Measurements from ENCODE around the gene GNA14. TPM values are rescaled to one million over a fixed set of nuclear protein-coding genes. Genes with fewer than 3 reads are reported as not detected.

GNA14 gene
- total and polyA plus RNA-seq, 2 of the 8 experiments (the other 6 are each of a cell fraction or from before 2014, with no cell fraction given) = 3.4 to 6.3 TPM

- CTCF ChIA-PET (ENCODE audit: partially characterized antibody) = interaction anchor here (1.1 kb wide), 1 partner anchor 282 kb away, joined by 3 read pairs; no protein-coding TSS in a partner anchor
- TF ChIP-seq MAFK (IDR thresholded peaks at IDR 0.05; ENCODE audit: low read depth, low read length) = no peak
- TF ChIP-seq CTCF (IDR thresholded peaks at IDR 0.05; ENCODE audit: control extremely low read depth in 1 of 3, insufficient read depth in 1 of 3, low read depth in 1 of 3, low read length in 3 of 3) = no peak
- no peak for TF ChIP-seq PHF8 (conservative IDR thresholded peaks at IDR 0.05; ENCODE audit: low read depth, low read length)
- no peak for TF ChIP-seq SIN3A (conservative IDR thresholded peaks at IDR 0.05 in 1 of 2, IDR thresholded peaks at IDR 0.05 in 1 of 2; ENCODE audit: low read depth in 1 of 2, low read length in 2 of 2)
- TF ChIP-seq EZH2 (IDR thresholded peaks at IDR 0.05; ENCODE audit: low read depth, low read length, severe bottlenecking) = no peak
- TF ChIP-seq POLR2A (IDR thresholded peaks at IDR 0.05; ENCODE audit: control extremely low read depth in 1 of 2, low read depth in 2 of 2, low read length in 2 of 2) = no peak
- no peak for TF ChIP-seq CTBP2 (IDR thresholded peaks at IDR 0.05; ENCODE audit: borderline replicate concordance, insufficient read depth, insufficient read length, low read length)
- TF ChIP-seq HDAC6 (IDR thresholded peaks at IDR 0.05; ENCODE audit: low read depth, low read length) = no peak
- no peak for TF ChIP-seq CBX5 (IDR thresholded peaks at IDR 0.05; ENCODE audit: low read depth, low read length)
- no peak for TF ChIP-seq KDM1A (IDR thresholded peaks at IDR 0.05; ENCODE audit: borderline replicate concordance, low read length)
- no peak for TF ChIP-seq KDM4A (IDR thresholded peaks at IDR 0.05; ENCODE audit: low read depth, low read length, severe bottlenecking)
Measured at GRCh38 chr9:77598991-77599390, 49.1 kb downstream of the GNA14 start.

More at GRCh38 chr9:77598991-77599390, 49.1 kb downstream of the GNA14 start:
- no peak overlapping the region for H3K18ac ChIP-seq (ENCODE audit: extremely low read depth, low read length)
- DNase-seq (ENCODE audit: low read depth in 1 of 2, low spot score in 2 of 2) (no peak), FAIRE-seq (no peak)
- no peak overlapping the region for H2BK5ac ChIP-seq (ENCODE audit: low read depth, low read length)
- no peak overlapping the region for H2BK12ac ChIP-seq (ENCODE audit: low read depth, low read length)
- H3K4me2 ChIP-seq (ENCODE audit: insufficient read depth in 1 of 2, low read depth in 2 of 2, low read length in 2 of 2) = no peak overlapping the region
- H3K4me1 ChIP-seq (replicated peaks in 1 of 4; ENCODE audit: control insufficient read depth in 3 of 4, insufficient read depth in 4 of 4, low read length in 3 of 4) = peaks cover 0 to 13% (median 3%) of the 10 kb centered on the region in 4 experiments; a peak in 5 of 7 replicates
- no peak overlapping the region for H4K91ac ChIP-seq (replicated peaks; ENCODE audit: insufficient read length, low read length)
- no peak overlapping the region for H2BK15ac ChIP-seq (ENCODE audit: low read length)
- no peaks in the 10 kb centered on the region for H3K79me1 ChIP-seq (ENCODE audit: low read depth, low read length)
- no peaks in the 10 kb centered on the region for H3K27me3 ChIP-seq (replicated peaks in 1 of 4; ENCODE audit: control insufficient read depth in 3 of 4, extremely low read depth in 1 of 4, insufficient read depth in 3 of 4, low read length in 3 of 4)
- H3K9ac ChIP-seq (replicated peaks in 1 of 4; ENCODE audit: extremely low read depth in 1 of 4, low read depth in 3 of 4, low read length in 3 of 4) = no peak overlapping the region
- POLR2A ChIA-PET (ENCODE audit: partially characterized antibody) = interaction anchor here (1.0 kb wide), 1 partner anchor 12 kb away, joined by 3 read pairs; no protein-coding TSS in a partner anchor
- H3K9me3 ChIP-seq (ENCODE audit: insufficient read depth in 2 of 2, low read depth in 1 of 2, low read length in 1 of 2) = no peaks in the 10 kb centered on the region
- no peak overlapping the region for H2AK5ac ChIP-seq (ENCODE audit: low read depth, low read length)
- no peaks in the 10 kb centered on the region for H3K79me2 ChIP-seq (ENCODE audit: control insufficient read depth in 1 of 2, insufficient read depth in 2 of 2, low read length in 2 of 2)
- no peak overlapping the region for H4K8ac ChIP-seq (ENCODE audit: extremely low read depth, insufficient read depth, low read length)
- no peak overlapping the region for H2BK120ac ChIP-seq (replicated peaks; ENCODE audit: low read depth, low read length)
- no peak overlapping the region for H4K5ac ChIP-seq (ENCODE audit: insufficient read length, low read depth, low read length)
- H4K20me1 ChIP-seq (replicated peaks in 1 of 2; ENCODE audit: control insufficient read depth in 1 of 2, insufficient read depth in 2 of 2, low read length in 2 of 2) = no peaks in the 10 kb centered on the region
- H2BK20ac ChIP-seq (ENCODE audit: low read length) = no peak overlapping the region
- 87% methylated on average over 3 of the region's 3 CpGs; no CpG with 5 or more reads in 1 of the 2 experiments for WGBS, 2 experiments (ENCODE audit: extremely low coverage in 1 of 2, insufficient coverage in 1 of 2, insufficient read length in 1 of 2, insufficient replicate concordance in 2 of 2, low coverage in 1 of 2, low lambda C conversion rate in 2 of 2, missing lambda C conversion rate in 1 of 2)
- no peak overlapping the region for H3K23ac ChIP-seq (ENCODE audit: insufficient read length)
- no peaks in the 10 kb centered on the region for H3K36me3 ChIP-seq (ENCODE audit: control insufficient read depth in 2 of 4, insufficient read depth in 4 of 4, low read length in 3 of 4)
- no peak overlapping the region for H3K4me3 ChIP-seq (ENCODE audit: extremely low read depth in 1 of 4, insufficient read depth in 2 of 4, low read depth in 3 of 4, low read length in 4 of 4)
- no peaks in the 10 kb centered on the region for H3K23me2 ChIP-seq (ENCODE audit: low read depth, low read length)
- H3K14ac ChIP-seq (ENCODE audit: insufficient read length) = no peak overlapping the region
- H3K27ac ChIP-seq (ENCODE audit: low read depth, low read length) = no peak overlapping the region
- no peak overlapping the region for H2AFZ ChIP-seq (ENCODE audit: low read length)
- no peak overlapping the region for H3K56ac ChIP-seq (replicated peaks; ENCODE audit: insufficient read length, low read depth, low read length)
- H3K4ac ChIP-seq (replicated peaks; ENCODE audit: insufficient read length, low read depth, low read length) = no peak overlapping the region

Measured in H1 (cell line).